ENCODE measurements around the gene ZDHHC7.

Gene ZDHHC7

GRCh38 chr16:85051067-85051581 lies 39.8 kb upstream of the ZDHHC7 start:
- Histone ChIP-seq H3K27ac (ENCODE audit: low read depth, low read length, poor library complexity, severe bottlenecking) (no peak overlapping the region), H4K20me1 (ENCODE audit: insufficient read depth, low read length) (no peaks in the 10 kb centered on the region), H3K4me2 (ENCODE audit: low read length) (no peak overlapping the region), H3K27me3 (ENCODE audit: insufficient read depth, low read length) (no peaks in the 10 kb centered on the region), H3K9ac (ENCODE audit: low read length) (no peak overlapping the region), H3K79me2 (ENCODE audit: insufficient read depth, low read length) (no peaks in the 10 kb centered on the region), H3K9me2 (ENCODE audit: low read depth, low read length) (no peaks in the 10 kb centered on the region), H3K9me3 (ENCODE audit: low read length) (no peaks in the 10 kb centered on the region), H3K36me3 (ENCODE audit: insufficient read depth, low read length) (no peaks in the 10 kb centered on the region), H3F3A (ENCODE audit: insufficient read depth, low read length) (no peaks in the 10 kb centered on the region), H2AFZ (ENCODE audit: low read length) (no peak overlapping the region), H3K4me3 (ENCODE audit: low read depth, low read length, poor library complexity, severe bottlenecking) (no peak overlapping the region), H3K4me1 (ENCODE audit: insufficient read depth, low read length, severe bottlenecking) (peaks cover 13% of the 10 kb centered on the region)
- TF ChIP-seq CTCF (IDR thresholded peaks at IDR 0.05; ENCODE audit: low read length) = no peak
- no peak for TF ChIP-seq EZH2 (IDR thresholded peaks at IDR 0.05; ENCODE audit: borderline replicate concordance, low read length)

- peaks cover under 1% of the 10 kb centered on the region for H3K4me1 ChIP-seq (ENCODE audit: insufficient read depth, low read length, severe bottlenecking)
- no peak overlapping the region for H3K4me3 ChIP-seq (ENCODE audit: low read depth, low read length, poor library complexity, severe bottlenecking)
- H3K27me3 ChIP-seq (ENCODE audit: insufficient read depth, low read length) = no peaks in the 10 kb centered on the region
- no peaks in the 10 kb centered on the region for H3K9me3 ChIP-seq (ENCODE audit: low read length)
- H3K9ac ChIP-seq (ENCODE audit: low read length) = no peak overlapping the region
- H3K4me2 ChIP-seq (ENCODE audit: low read length) = no peak overlapping the region
- H3K79me2 ChIP-seq (ENCODE audit: insufficient read depth, low read length) = no peaks in the 10 kb centered on the region
- no peaks in the 10 kb centered on the region for H3F3A ChIP-seq (ENCODE audit: insufficient read depth, low read length)
- no peaks in the 10 kb centered on the region for H4K20me1 ChIP-seq (ENCODE audit: insufficient read depth, low read length)
- no peak for TF ChIP-seq CTCF (IDR thresholded peaks at IDR 0.05; ENCODE audit: low read length)
- TF ChIP-seq EZH2 (IDR thresholded peaks at IDR 0.05; ENCODE audit: borderline replicate concordance, low read length) = no peak
- no peaks in the 10 kb centered on the region for H3K36me3 ChIP-seq (ENCODE audit: insufficient read depth, low read length)
- H3K9me2 ChIP-seq (ENCODE audit: low read depth, low read length) = no peaks in the 10 kb centered on the region
- H3K27ac ChIP-seq (ENCODE audit: low read depth, low read length, poor library complexity, severe bottlenecking) = no peak overlapping the region
- no peak overlapping the region for H2AFZ ChIP-seq (ENCODE audit: low read length)
Measured at GRCh38 chr16:85049706-85050305, 38.5 kb upstream of the ZDHHC7 start.

DNA sequence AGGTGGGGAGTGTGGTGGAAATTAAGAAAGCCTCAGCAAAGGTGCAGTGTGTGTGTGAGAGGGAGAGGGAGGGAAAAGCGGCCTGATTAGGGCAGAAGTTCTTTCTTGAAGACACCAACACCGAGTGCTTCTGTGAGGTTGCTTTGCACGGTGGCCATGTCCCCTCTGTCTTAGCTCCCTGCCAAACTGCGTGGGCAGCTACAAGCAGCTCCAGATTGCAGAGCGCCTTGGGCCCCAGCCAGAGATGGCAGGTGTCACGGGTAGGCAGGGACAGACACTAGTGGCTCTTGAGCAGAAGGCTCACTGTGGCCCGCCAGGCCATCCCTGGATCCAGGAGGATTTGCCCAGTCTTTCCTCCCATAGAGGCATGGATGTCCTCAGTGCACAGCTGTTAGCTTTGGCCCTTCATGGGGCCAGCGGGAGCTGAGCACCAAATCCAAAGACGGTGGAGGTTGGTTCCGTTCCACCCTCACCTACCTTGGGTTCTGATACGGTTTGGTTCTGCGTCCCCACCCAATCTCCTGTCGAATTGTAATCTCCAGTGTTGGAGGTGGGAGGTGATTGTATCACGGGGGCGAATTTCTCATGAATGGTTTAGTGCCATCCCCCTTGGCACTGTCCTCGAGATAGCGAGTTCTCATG lies 37.7 kb upstream of the ZDHHC7 start:
- Histone ChIP-seq H3K9me3 (ENCODE audit: low read length) (no peaks in the 10 kb centered on the region), H3K4me1 (ENCODE audit: insufficient read depth, low read length, severe bottlenecking) (no peaks in the 10 kb centered on the region), H3K27me3 (ENCODE audit: insufficient read depth, low read length) (no peaks in the 10 kb centered on the region), H3K9ac (ENCODE audit: low read length) (no peak overlapping the region), H3K27ac (ENCODE audit: low read depth, low read length, poor library complexity, severe bottlenecking) (no peak overlapping the region), H2AFZ (ENCODE audit: low read length) (no peak overlapping the region), H3K9me2 (ENCODE audit: low read depth, low read length) (no peaks in the 10 kb centered on the region), H3F3A (ENCODE audit: insufficient read depth, low read length) (no peaks in the 10 kb centered on the region), H3K79me2 (ENCODE audit: insufficient read depth, low read length) (no peaks in the 10 kb centered on the region), H3K4me3 (ENCODE audit: low read depth, low read length, poor library complexity, severe bottlenecking) (no peak overlapping the region), H4K20me1 (ENCODE audit: insufficient read depth, low read length) (no peaks in the 10 kb centered on the region), H3K36me3 (ENCODE audit: insufficient read depth, low read length) (no peaks in the 10 kb centered on the region), H3K4me2 (ENCODE audit: low read length) (no peak overlapping the region)
- TF ChIP-seq EZH2 (IDR thresholded peaks at IDR 0.05; ENCODE audit: borderline replicate concordance, low read length) (no peak), CTCF (IDR thresholded peaks at IDR 0.05; ENCODE audit: low read length) (no peak)

Data from OCI-LY1 (cell line).